Neuronal stem cell (in vitro differentiated cells): ENCODE measurements around the gene SULF2.

Experiments
- DNase-seq: peaks from one replicate; pipeline ENCODE4 v3.0.0-alpha.2; 2013; ENCODE audit warnings: low spot score
- H2AFZ ChIP-seq: one replicate; pipeline ENCODE4 v1.6.1; 2013; ENCODE audit warnings: mild to moderate bottlenecking, low read length, inconsistent platforms
- H2AK5ac ChIP-seq: 2 replicates; pipeline ENCODE4 v1.6.1; 2013; ENCODE audit warnings: low read depth, mild to moderate bottlenecking, inconsistent platforms, low read length, moderate library complexity, mixed read lengths
- H2BK120ac ChIP-seq: 2 replicates; pipeline ENCODE4 v1.6.1; 2013; ENCODE audit warnings: low read depth, mild to moderate bottlenecking, inconsistent platforms, low read length, moderate library complexity, mixed read lengths
- H2BK12ac ChIP-seq: one replicate; pipeline ENCODE4 v1.6.1; 2013; ENCODE audit warnings: low read length, inconsistent platforms
- H2BK15ac ChIP-seq: 2 replicates; pipeline ENCODE4 v1.6.1; 2013; ENCODE audit warnings: mild to moderate bottlenecking, low read length, inconsistent platforms, mixed read lengths
- H2BK5ac ChIP-seq: one replicate; pipeline ENCODE4 v1.6.1; 2013; ENCODE audit warnings: inconsistent platforms, mild to moderate bottlenecking, low read length, moderate library complexity
- H3K14ac ChIP-seq: one replicate; pipeline ENCODE4 v1.6.1; 2013; ENCODE audit warnings: low read length, inconsistent platforms
- H3K18ac ChIP-seq: 2 replicates; pipeline ENCODE4 v1.6.1; 2013; ENCODE audit warnings: low read length, inconsistent platforms
- H3K23ac ChIP-seq: 2 replicates; pipeline ENCODE4 v1.6.1; 2013; ENCODE audit warnings: low read depth, mild to moderate bottlenecking, mixed read lengths, low read length, inconsistent platforms; ENCODE audit not compliant: poor library complexity
- H3K27ac ChIP-seq: replicated peaks from 3 replicates; pipeline ENCODE4 v1.5.1; 2013; ENCODE audit warnings: low read length, inconsistent platforms
- H3K27me3 ChIP-seq, 3 experiments: 2 replicates each; pipeline ENCODE4 v1.6.1; 2013; ENCODE audit warnings: low read length in 3 of 3, mild to moderate bottlenecking in 2 of 3, inconsistent platforms in 1 of 3, low read depth in 1 of 3, mixed read lengths in 1 of 3, moderate library complexity in 1 of 3; ENCODE audit not compliant: control insufficient read depth in 3 of 3, insufficient read depth in 3 of 3
- H3K36me3 ChIP-seq, 2 donors: replicated peaks in 1 of 2; 2 replicates each; pipeline ENCODE4 v1.6.1; 2013; ENCODE audit warnings: low read length in 2 of 2; ENCODE audit not compliant: control insufficient read depth in 2 of 2, insufficient read depth in 2 of 2
- H3K4ac ChIP-seq: 2 replicates; pipeline ENCODE4 v1.6.1; 2013; ENCODE audit warnings: inconsistent platforms, mild to moderate bottlenecking, low read length, moderate library complexity
- H3K4me1 ChIP-seq, 2 donors: 1 replicate in 1 of 2; 2 replicates in 1 of 2; pipeline ENCODE4 v1.6.1; 2013; ENCODE audit warnings: low read length in 2 of 2, low read depth in 1 of 2; ENCODE audit not compliant: control insufficient read depth in 2 of 2, insufficient read depth in 1 of 2
- H3K4me2 ChIP-seq: one replicate; pipeline ENCODE4 v1.6.1; 2013; ENCODE audit warnings: mild to moderate bottlenecking, low read length, inconsistent platforms; ENCODE audit not compliant: insufficient read depth, poor library complexity, severe bottlenecking
- H3K4me3 ChIP-seq, 2 donors: 2 replicates each; pipeline ENCODE4 v1.5.1; 2013; ENCODE audit warnings: low read length in 2 of 2, mild to moderate bottlenecking in 2 of 2, inconsistent platforms in 1 of 2, moderate library complexity in 1 of 2
- H3K79me1 ChIP-seq: one replicate; pipeline ENCODE4 v1.6.1; 2013; ENCODE audit warnings: low read depth, mild to moderate bottlenecking, inconsistent platforms, low read length, moderate library complexity
- H3K9ac ChIP-seq: one replicate; pipeline ENCODE4 v1.6.1; 2013; ENCODE audit warnings: mild to moderate bottlenecking, low read depth, low read length, inconsistent platforms; ENCODE audit not compliant: poor library complexity
- H3K9me3 ChIP-seq, 2 donors: replicated peaks in 1 of 2; 2 replicates each; pipeline versions ENCODE3 to v1.6.1; 2013; ENCODE audit warnings: low read length in 2 of 2, mild to moderate bottlenecking in 2 of 2, inconsistent platforms in 1 of 2, low read depth in 1 of 2, mixed read lengths in 1 of 2, moderate library complexity in 1 of 2; ENCODE audit not compliant: control insufficient read depth in 2 of 2, insufficient read depth in 1 of 2
- H4K8ac ChIP-seq: one replicate; pipeline ENCODE4 v1.6.1; 2013; ENCODE audit warnings: low read depth, mild to moderate bottlenecking, inconsistent platforms, low read length, moderate library complexity
- H4K91ac ChIP-seq: one replicate; pipeline ENCODE4 v1.6.1; 2013; ENCODE audit warnings: low read length, low read depth, mild to moderate bottlenecking, inconsistent platforms; ENCODE audit not compliant: poor library complexity
- WGBS, 2 donors: extraction: QIAGEN DNeasy Blood & Tissue Kit; methylation state at CpG; one replicate each; pipeline ENCODE4 v1.1.7; 2013; ENCODE audit warnings: missing lambda C conversion rate in 2 of 2, mixed read lengths in 1 of 2; ENCODE audit not compliant: insufficient read length in 2 of 2, insufficient replicate concordance in 1 of 2; ENCODE audit errors: extremely low coverage in 2 of 2; 5-methylcytosine and 5-hydroxymethylcytosine counted together

Gene SULF2

DNA sequence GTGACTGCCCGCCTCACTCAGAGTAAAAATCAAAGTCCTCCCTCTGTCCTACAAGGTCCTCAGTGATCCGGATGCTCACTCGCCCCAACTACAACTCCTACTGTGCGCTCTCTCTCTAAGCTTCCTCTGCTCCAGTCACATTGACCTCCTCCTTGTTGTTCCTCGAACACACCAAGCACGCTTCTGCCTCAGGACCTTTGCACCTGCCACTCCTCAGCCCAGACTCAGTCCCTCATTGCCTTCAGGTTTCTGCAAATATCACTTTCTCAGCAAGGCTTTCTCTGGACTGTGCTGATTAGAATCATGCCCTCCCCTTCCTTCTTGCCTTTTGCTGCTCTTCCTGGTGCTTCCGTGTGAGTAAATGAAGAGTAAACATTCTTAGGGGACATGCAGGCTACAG is 41.6 kb downstream of the SULF2 start:
- no peak overlapping the region for H4K8ac ChIP-seq
- no peak overlapping the region for H3K9ac ChIP-seq
- H2BK120ac ChIP-seq, result no peak overlapping the region
- no peak overlapping the region for H3K4ac ChIP-seq
- no peak overlapping the region for H2BK12ac ChIP-seq
- H3K23ac ChIP-seq, result no peak overlapping the region
- no peak overlapping the region for H3K4me2 ChIP-seq
- H2BK5ac ChIP-seq, result no peak overlapping the region
- no peak for DNase-seq
- H2AK5ac ChIP-seq, result no peak overlapping the region
- no peak overlapping the region for H4K91ac ChIP-seq
- H3K4me3 ChIP-seq, result no peak overlapping the region
- no peaks in the 10 kb centered on the region for H3K79me1 ChIP-seq
- no peak overlapping the region for H3K18ac ChIP-seq
- no peak overlapping the region for H3K14ac ChIP-seq
- H2BK15ac ChIP-seq, result no peak overlapping the region
- no peaks in the 10 kb centered on the region for H3K9me3 ChIP-seq
- no peak overlapping the region for H2AFZ ChIP-seq
- no peak overlapping the region for H3K27ac ChIP-seq
- H3K4me1 ChIP-seq, result peaks cover 4 to 9% of the 10 kb centered on the region in 2 donors
- no CpG with 5 or more reads among the region's 7 CpGs for WGBS, 2 donors
- no peaks in the 10 kb centered on the region for H3K36me3 ChIP-seq
- H3K27me3 ChIP-seq, result no peaks in the 10 kb centered on the region

DNA sequence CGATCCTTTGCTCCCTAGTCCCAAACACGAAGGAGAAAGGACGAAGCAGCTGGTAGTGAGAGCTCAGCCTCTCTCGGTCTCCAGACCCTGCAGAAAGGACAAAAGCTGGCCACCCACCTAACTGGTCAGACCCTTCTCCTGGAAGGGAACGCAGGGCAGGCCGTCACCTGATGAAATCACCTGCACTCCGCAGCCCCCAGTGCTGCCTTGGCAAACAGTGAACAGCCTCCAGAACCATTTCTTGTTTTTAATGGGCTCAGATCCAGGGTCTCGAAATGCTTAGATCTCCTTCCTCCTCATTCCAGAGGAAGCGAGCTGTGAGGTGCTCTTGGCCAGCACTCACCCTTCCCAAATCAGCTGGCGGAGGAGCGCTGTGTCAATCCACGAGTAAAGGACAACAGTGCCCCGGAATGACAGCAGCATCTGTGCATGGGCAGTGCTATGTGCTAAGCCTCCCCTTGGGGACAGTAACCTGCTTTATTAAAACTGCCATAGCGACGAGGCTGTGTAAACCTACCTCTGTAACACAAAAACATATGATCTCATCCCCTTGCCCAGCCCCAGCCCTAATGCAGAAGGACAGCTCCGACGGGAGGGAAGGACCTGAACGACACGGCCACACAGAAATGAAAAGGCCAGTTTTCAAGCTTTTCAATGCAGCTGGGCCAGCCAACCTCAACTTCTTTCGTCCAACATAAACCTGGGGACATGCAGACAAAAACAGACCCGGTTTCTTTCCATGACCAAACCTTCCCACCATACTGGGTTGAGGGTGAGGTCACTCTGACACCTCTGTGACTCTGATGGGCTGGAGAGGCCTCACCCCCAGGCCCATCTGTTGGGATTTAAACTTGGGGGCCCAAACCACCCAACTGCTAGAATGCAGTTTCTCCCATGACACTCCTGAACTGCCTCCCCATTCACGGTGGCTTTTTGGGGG is 43.3 kb downstream of the SULF2 start:
- no peak for DNase-seq
- Histone ChIP-seq H3K4ac (no peak overlapping the region), H3K4me2 (no peak overlapping the region), H3K4me3 (no peak overlapping the region), H2AK5ac (no peak overlapping the region), H2BK12ac (no peak overlapping the region), H2BK120ac (peak overlapping the region; percentile 33), H3K27me3 (no peaks in the 10 kb centered on the region), H3K36me3 (peaks cover 0 to under 1% of the 10 kb centered on the region in 2 donors), H3K4me1 (peaks cover 4 to 9% of the 10 kb centered on the region in 2 donors), H3K18ac (peak overlapping the region; percentile 32), H3K14ac (no peak overlapping the region), H3K23ac (no peak overlapping the region), H3K79me1 (no peaks in the 10 kb centered on the region), H4K91ac (no peak overlapping the region), H2BK5ac (no peak overlapping the region), H3K27ac (no peak overlapping the region), H3K9ac (no peak overlapping the region), H4K8ac (no peak overlapping the region), H3K9me3 (no peaks in the 10 kb centered on the region), H2AFZ (no peak overlapping the region), H2BK15ac (no peak overlapping the region)
- no CpG with 5 or more reads among the region's 22 CpGs for WGBS, 2 donors

DNA sequence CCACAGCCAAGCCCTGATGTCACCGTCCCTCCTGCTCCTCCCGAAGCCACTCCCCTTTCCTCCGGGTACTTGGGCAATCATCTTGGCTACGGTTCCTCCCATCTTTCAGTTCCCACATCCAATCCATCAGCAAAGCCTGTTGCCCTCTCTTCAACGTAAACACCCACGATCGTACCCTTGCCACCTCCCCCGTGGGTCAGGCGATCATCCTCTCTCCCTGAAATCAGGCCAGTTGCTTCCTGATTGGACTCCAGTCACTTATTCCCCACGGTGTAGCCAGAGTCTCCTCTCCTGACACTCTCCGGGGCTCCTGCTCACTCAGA is 44.5 kb downstream of the SULF2 start:
- peaks cover 4 to 10% of the 10 kb centered on the region in 2 donors for H3K36me3 ChIP-seq
- H4K91ac ChIP-seq, result no peak overlapping the region
- no peak overlapping the region for H3K14ac ChIP-seq
- H2BK5ac ChIP-seq, result no peak overlapping the region
- no peak overlapping the region for H3K9ac ChIP-seq
- no peak overlapping the region for H4K8ac ChIP-seq
- no peak overlapping the region for H3K4ac ChIP-seq
- no peak overlapping the region for H3K4me3 ChIP-seq
- H3K4me1 ChIP-seq, result peaks cover 4 to 9% of the 10 kb centered on the region in 2 donors
- WGBS, 2 donors, result no CpG with 5 or more reads among the region's 11 CpGs
- H2BK120ac ChIP-seq, result no peak overlapping the region
- no peak overlapping the region for H2AFZ ChIP-seq
- H2AK5ac ChIP-seq, result no peak overlapping the region
- H2BK15ac ChIP-seq, result no peak overlapping the region
- H3K27ac ChIP-seq, result no peak overlapping the region
- H3K23ac ChIP-seq, result no peak overlapping the region
- H3K27me3 ChIP-seq, result no peaks in the 10 kb centered on the region
- DNase-seq, result no peak
- no peak overlapping the region for H2BK12ac ChIP-seq
- H3K9me3 ChIP-seq, result no peaks in the 10 kb centered on the region
- no peak overlapping the region for H3K4me2 ChIP-seq
- no peak overlapping the region for H3K18ac ChIP-seq
- H3K79me1 ChIP-seq, result no peaks in the 10 kb centered on the region

DNA sequence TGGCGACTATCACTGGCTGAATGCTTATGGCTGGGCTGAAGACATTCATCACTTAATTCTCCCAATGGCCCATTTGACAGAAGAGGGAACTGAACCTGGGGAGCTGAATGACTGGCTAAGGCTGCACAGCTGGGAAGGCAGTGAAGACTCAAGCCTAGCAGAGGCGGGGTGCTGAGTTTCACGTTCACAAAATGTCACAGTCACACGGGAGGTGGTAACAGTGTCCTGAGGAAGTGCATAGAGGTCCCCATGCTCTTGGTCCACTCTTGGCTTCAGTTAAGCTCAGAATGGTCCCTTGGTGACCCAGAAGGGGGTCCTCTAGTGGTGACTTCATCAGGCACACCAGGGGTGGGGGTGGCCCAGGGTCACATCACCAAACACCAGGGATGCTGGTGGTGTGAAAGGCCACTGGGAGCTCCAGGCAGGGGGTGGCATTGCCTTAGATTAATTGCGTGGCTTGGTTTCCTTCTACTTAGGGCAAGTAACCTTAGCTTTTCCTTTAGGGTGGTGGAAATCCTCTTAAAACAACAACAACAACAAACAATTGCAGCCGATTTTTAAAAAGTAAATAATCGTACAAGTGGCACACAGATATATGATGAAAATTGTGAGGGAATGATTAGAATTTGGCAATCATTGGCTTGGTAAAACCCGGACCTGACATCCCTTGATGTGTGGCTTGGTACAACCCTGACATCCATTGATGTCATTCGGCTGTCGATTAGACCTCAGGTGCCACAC is 45.0 kb downstream of the SULF2 start:
- H3K23ac ChIP-seq, result no peak overlapping the region
- no peak overlapping the region for H3K4ac ChIP-seq
- no peak overlapping the region for H2BK15ac ChIP-seq
- no peak for DNase-seq
- H3K9ac ChIP-seq, result no peak overlapping the region
- no peak overlapping the region for H2BK120ac ChIP-seq
- H3K27me3 ChIP-seq, result no peaks in the 10 kb centered on the region
- no peak overlapping the region for H2AFZ ChIP-seq
- H3K4me2 ChIP-seq, result no peak overlapping the region
- no peak overlapping the region for H4K8ac ChIP-seq
- H3K4me3 ChIP-seq, result no peak overlapping the region
- no peak overlapping the region for H2BK12ac ChIP-seq
- peaks cover 0 to 1% of the 10 kb centered on the region in 2 donors for H3K9me3 ChIP-seq
- H3K4me1 ChIP-seq, result peaks cover 5 to 9% of the 10 kb centered on the region in 2 donors
- no peak overlapping the region for H2AK5ac ChIP-seq
- no peak overlapping the region for H3K27ac ChIP-seq
- H3K36me3 ChIP-seq, result peaks cover 4 to 14% of the 10 kb centered on the region in 2 donors
- no peaks in the 10 kb centered on the region for H3K79me1 ChIP-seq
- H4K91ac ChIP-seq, result no peak overlapping the region
- H3K14ac ChIP-seq, result no peak overlapping the region
- H3K18ac ChIP-seq, result no peak overlapping the region
- no CpG with 5 or more reads among the region's 10 CpGs for WGBS, 2 donors
- H2BK5ac ChIP-seq, result no peak overlapping the region
